Activated CD8-positive, alpha-beta memory T cell treated with anti-CD3 and anti-CD28 coated beads, Interleukin-2, amount 10 ng/mL, durations not matched to agents 7 days and 5 days (primary cell): ENCODE measurements around the gene IFNLR1. TPM values are rescaled to one million over a fixed set of nuclear protein-coding genes. Genes with fewer than 3 reads are reported as not detected.

Experiments used
- ATAC-seq: fragments of 150-1000 bp; cut with Tn5 transposase; one replicate; pipeline ENCODE4 v1.10.0; 2021; ENCODE audit warnings: moderate library complexity
- CTCF ChIA-PET: fragments of 350-600 bp; sonication (Branson Sonifier 250); formaldehyde crosslinking; loops from one replicate; lab custom pipeline; 2021; ENCODE audit warnings: antibody characterized with exemption; lab: Charles Lee
- DNase-seq: peaks from one replicate; pipeline ENCODE4 v3.0.0-alpha.2; 2020
- H3K27ac Mint-ChIP-seq: one replicate; pipeline ENCODE4 v1.8.0; 2021; ENCODE audit warnings: mild to moderate bottlenecking, mixed read lengths
- H3K27me3 Mint-ChIP-seq: one replicate; pipeline ENCODE4 v1.8.0; 2021; ENCODE audit warnings: mixed read lengths
- H3K36me3 Mint-ChIP-seq: one replicate; pipeline ENCODE4 v1.8.0; 2021; ENCODE audit warnings: mild to moderate bottlenecking, mixed read lengths
- H3K4me1 Mint-ChIP-seq: one replicate; pipeline ENCODE4 v1.8.0; 2021; ENCODE audit warnings: mixed read lengths
- H3K4me3 Mint-ChIP-seq: one replicate; pipeline ENCODE4 v1.8.0; 2021; ENCODE audit warnings: mild to moderate bottlenecking, moderate library complexity, mixed read lengths
- H3K9me3 Mint-ChIP-seq: one replicate; pipeline ENCODE4 v1.8.0; 2022; ENCODE audit warnings: low read depth, mixed read lengths
- total RNA-seq, 2 experiments: library from RNA; stranded (reverse); gene quantifications; one replicate each; pipeline ENCODE4 v1.2.3, GENCODE V29; 2021

Gene IFNLR1
- total RNA-seq, 2 experiments from 2014 or later: 6.8 to 6.9 TPM

DNA sequence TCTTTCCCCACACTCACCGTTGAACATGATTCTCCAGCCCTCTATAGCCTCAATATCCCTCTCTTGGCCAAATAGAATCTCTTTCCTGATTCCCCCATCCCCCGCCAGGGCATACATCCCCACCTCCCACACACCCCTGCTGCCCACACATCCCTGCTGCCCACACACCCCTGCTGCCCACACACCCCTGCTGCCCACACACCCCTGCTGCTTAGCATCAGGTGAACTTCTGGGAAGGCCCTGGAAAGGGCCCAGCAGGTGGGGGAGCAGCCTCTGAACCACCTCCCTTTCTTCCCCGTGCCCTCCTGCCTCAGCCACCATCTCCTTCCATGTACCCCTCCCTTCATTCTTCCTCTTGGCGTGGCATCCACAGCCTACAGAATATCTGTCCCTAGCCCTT is 15.9 kb upstream of the IFNLR1 start:
- CTCF ChIA-PET: interaction anchor here (1.2 to 14.7 kb wide), 8 partner anchors 118 to 210 kb away, joined by 3 to 509 read pairs (median 9); partner anchors contain the start of genes GRHL3 and STPG1
- DNase-seq: no peak
- Mint-ChIP-seq H3K27ac (no peak overlapping the region), H3K9me3 (no peaks in the 10 kb centered on the region), H3K36me3 (no peaks in the 10 kb centered on the region), H3K4me3 (no peak overlapping the region), H3K4me1 (peaks cover 23% of the 10 kb centered on the region), H3K27me3 (peaks cover 8% of the 10 kb centered on the region)
- ATAC-seq: no peak

DNA sequence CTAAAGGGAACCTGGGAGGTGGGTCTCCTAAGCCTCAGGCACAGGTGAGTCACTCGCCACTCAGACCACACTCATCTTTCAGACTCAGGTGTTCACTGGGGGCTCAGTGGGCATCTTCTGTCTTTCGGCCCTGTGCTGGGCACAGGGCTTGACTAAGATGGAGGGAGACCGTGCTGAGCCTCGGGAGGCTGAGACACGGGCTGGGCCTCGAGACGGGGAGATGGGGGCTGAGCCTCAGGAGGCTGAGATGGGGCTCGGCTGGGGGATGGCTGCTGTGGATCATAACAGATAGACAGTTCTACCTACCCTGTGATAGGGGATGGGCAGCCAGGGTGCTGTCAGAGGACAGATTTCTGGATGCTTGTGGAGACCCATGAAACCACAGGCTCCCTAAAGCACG is 15.5 kb upstream of the IFNLR1 start:
- Mint-ChIP-seq H3K36me3 (no peaks in the 10 kb centered on the region), H3K9me3 (no peaks in the 10 kb centered on the region)
- ATAC-seq: no peak

GRCh38 chr1:24201941-24202440 is 14.9 kb upstream of the IFNLR1 start:
- peaks cover 23% of the 10 kb centered on the region for H3K4me1 Mint-ChIP-seq
- no peaks in the 10 kb centered on the region for H3K36me3 Mint-ChIP-seq
- H3K4me3 Mint-ChIP-seq: no peak overlapping the region
- CTCF ChIA-PET: interaction anchor here (0.6 to 14.7 kb wide), 36 partner anchors 8 to 630 kb away, joined by 3 to 509 read pairs (median 4); partner anchors contain the start of genes GRHL3, IFNLR1 and STPG1
- H3K27me3 Mint-ChIP-seq: peaks cover 5% of the 10 kb centered on the region
- no peak overlapping the region for H3K27ac Mint-ChIP-seq
- H3K9me3 Mint-ChIP-seq: no peaks in the 10 kb centered on the region
- ATAC-seq (no peak), DNase-seq (peak; percentile 71)

More for the DNA sequence above, 15.5 kb upstream of the IFNLR1 start:
- CTCF ChIA-PET: interaction anchor here (1.0 to 14.7 kb wide), 24 partner anchors 8 to 433 kb away, joined by 3 to 509 read pairs (median 8); partner anchors contain the start of genes GRHL3, IFNLR1 and STPG1
- H3K27ac Mint-ChIP-seq: no peak overlapping the region
- no peak overlapping the region for H3K4me3 Mint-ChIP-seq
- H3K4me1 Mint-ChIP-seq: peaks cover 23% of the 10 kb centered on the region
- no peak for DNase-seq
- peaks cover 4% of the 10 kb centered on the region for H3K27me3 Mint-ChIP-seq

GRCh38 chr1:24199291-24199900 is 12.3 kb upstream of the IFNLR1 start:
- H3K4me3 Mint-ChIP-seq: no peak overlapping the region

GRCh38 chr1:24198766-24199165 is 11.7 kb upstream of the IFNLR1 start:
- H3K27ac Mint-ChIP-seq: no peak overlapping the region
- ATAC-seq (no peak), DNase-seq (no peak)
- H3K27me3 Mint-ChIP-seq: peaks cover 2% of the 10 kb centered on the region
- H3K9me3 Mint-ChIP-seq: no peaks in the 10 kb centered on the region
- H3K4me3 Mint-ChIP-seq: no peak overlapping the region
- no peaks in the 10 kb centered on the region for H3K36me3 Mint-ChIP-seq
- H3K4me1 Mint-ChIP-seq: peaks cover 34% of the 10 kb centered on the region
- CTCF ChIA-PET: interaction anchor here (0.6 to 14.7 kb wide), 40 partner anchors 10 to 1570 kb away, joined by 3 to 509 read pairs (median 6); partner anchors contain the start of genes IFNLR1, NIPAL3 and STPG1

More at GRCh38 chr1:24199291-24199900, 12.3 kb upstream of the IFNLR1 start:
- peaks cover 2% of the 10 kb centered on the region for H3K27me3 Mint-ChIP-seq
- peak overlapping the region; percentile 43 for H3K27ac Mint-ChIP-seq
- H3K9me3 Mint-ChIP-seq: no peaks in the 10 kb centered on the region
- CTCF ChIA-PET: interaction anchor here (0.6 to 14.7 kb wide), 43 partner anchors 11 to 635 kb away, joined by 3 to 509 read pairs (median 5); partner anchors contain the start of genes IFNLR1, NIPAL3 and STPG1
- no peaks in the 10 kb centered on the region for H3K36me3 Mint-ChIP-seq
- DNase-seq: peak; percentile 80
- peak; percentile 80 for ATAC-seq
- H3K4me1 Mint-ChIP-seq: peaks cover 34% of the 10 kb centered on the region

DNA sequence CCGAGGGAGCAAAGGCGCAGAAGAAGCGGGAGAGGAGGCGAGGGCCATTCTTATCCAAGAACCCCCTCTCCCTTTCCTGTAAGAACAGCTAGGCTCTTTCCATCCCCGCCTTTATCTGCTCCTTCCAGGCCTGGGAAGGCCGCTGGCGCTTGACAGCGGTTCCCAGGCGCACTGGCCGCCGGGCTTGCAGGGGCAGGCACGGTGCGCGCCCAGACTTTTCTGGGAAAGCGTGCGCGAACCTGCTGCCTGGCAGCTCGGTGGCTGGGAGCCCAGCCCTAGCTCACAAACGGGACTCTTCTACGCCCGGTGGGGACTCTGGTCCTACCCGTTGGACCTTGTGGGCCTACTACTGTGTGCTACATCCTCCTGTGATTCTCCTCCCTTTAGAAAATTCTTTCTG is 8.8 kb upstream of the IFNLR1 start:
- Mint-ChIP-seq H3K27ac (no peak overlapping the region), H3K4me3 (no peak overlapping the region), H3K27me3 (peaks cover 2% of the 10 kb centered on the region), H3K36me3 (peaks cover 2% of the 10 kb centered on the region), H3K4me1 (peaks cover 44% of the 10 kb centered on the region), H3K9me3 (no peaks in the 10 kb centered on the region)
- ATAC-seq: no peak
- no peak for DNase-seq
- CTCF ChIA-PET: interaction anchor here (6.8 to 14.7 kb wide), 3 partner anchors 45 to 197 kb away, joined by 130 to 509 read pairs (median 137); no protein-coding TSS in a partner anchor

GRCh38 chr1:24195136-24195535 is 8.0 kb upstream of the IFNLR1 start:
- CTCF ChIA-PET: interaction anchor here (1.0 to 14.7 kb wide), 4 partner anchors 45 to 640 kb away, joined by 3 to 509 read pairs (median 49); no protein-coding TSS in a partner anchor

GRCh38 chr1:24193046-24193445 is 6.0 kb upstream of the IFNLR1 start:
- no peak for ATAC-seq
- Mint-ChIP-seq H3K27ac (peak overlapping the region; percentile 92), H3K9me3 (no peaks in the 10 kb centered on the region), H3K4me1 (peaks cover 62% of the 10 kb centered on the region), H3K27me3 (peaks cover 2% of the 10 kb centered on the region), H3K36me3 (peaks cover 2% of the 10 kb centered on the region), H3K4me3 (no peak overlapping the region)
- CTCF ChIA-PET: interaction anchor here (1.3 to 14.7 kb wide), 6 partner anchors 43 to 395 kb away, joined by 3 to 509 read pairs (median 9); no protein-coding TSS in a partner anchor
- no peak for DNase-seq

More at GRCh38 chr1:24195136-24195535, 8.0 kb upstream of the IFNLR1 start:
- Mint-ChIP-seq H3K4me3 (no peak overlapping the region), H3K4me1 (peaks cover 51% of the 10 kb centered on the region), H3K9me3 (no peaks in the 10 kb centered on the region), H3K27me3 (peaks cover 2% of the 10 kb centered on the region), H3K27ac (no peak overlapping the region), H3K36me3 (peaks cover 2% of the 10 kb centered on the region)
- no peak for DNase-seq
- ATAC-seq: no peak

- CTCF ChIA-PET: interaction anchor here (1.3 to 14.7 kb wide), 8 partner anchors 8 to 349 kb away, joined by 3 to 509 read pairs (median 10); partner anchors contain the start of gene NIPAL3
- Mint-ChIP-seq H3K4me3 (no peak overlapping the region), H3K27me3 (no peaks in the 10 kb centered on the region), H3K36me3 (peaks cover 3% of the 10 kb centered on the region), H3K4me1 (peaks cover 68% of the 10 kb centered on the region), H3K9me3 (no peaks in the 10 kb centered on the region), H3K27ac (peak overlapping the region; percentile 92)
- ATAC-seq (peak; percentile 86), DNase-seq (peak; percentile 74)
Observed at GRCh38 chr1:24191860-24192259, 4.8 kb upstream of the IFNLR1 start.

DNA sequence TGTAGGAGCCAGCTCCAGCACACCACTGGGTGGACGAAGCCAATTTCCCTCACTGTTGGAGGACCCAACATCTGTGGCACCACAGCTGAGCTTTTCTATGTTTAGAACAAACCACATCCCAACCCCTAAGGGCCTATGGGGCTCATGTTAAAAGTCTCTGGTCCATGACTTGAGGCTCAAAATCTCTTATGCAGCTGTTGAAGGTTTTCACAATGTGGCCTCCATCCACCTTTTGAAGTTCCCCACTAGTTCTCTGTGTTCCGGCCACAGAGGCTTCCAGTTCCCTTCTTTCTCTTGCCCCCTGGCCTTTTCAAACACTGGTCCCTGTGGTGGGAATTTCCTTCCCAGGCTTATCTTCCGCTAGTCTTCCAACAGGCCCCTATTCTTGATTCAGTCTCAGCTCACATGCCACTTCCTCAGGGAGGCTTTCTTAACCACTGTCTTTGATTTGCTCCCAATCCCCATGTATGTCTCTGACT is 3.9 kb upstream of the IFNLR1 start:
- CTCF ChIA-PET: interaction anchor here (0.8 to 14.7 kb wide), 9 partner anchors 9 to 451 kb away, joined by 3 to 509 read pairs (median 8); partner anchors contain the start of gene NIPAL3
- H3K4me1 Mint-ChIP-seq: peaks cover 74% of the 10 kb centered on the region
- H3K27me3 Mint-ChIP-seq: no peaks in the 10 kb centered on the region
- H3K4me3 Mint-ChIP-seq: no peak overlapping the region
- ATAC-seq (no peak), DNase-seq (peak; percentile 58)
- peaks cover 3% of the 10 kb centered on the region for H3K36me3 Mint-ChIP-seq
- H3K9me3 Mint-ChIP-seq: no peaks in the 10 kb centered on the region
- H3K27ac Mint-ChIP-seq: peak overlapping the region; percentile 92

- peaks cover 3% of the 10 kb centered on the region for H3K36me3 Mint-ChIP-seq
- ATAC-seq: no peak
- H3K27me3 Mint-ChIP-seq: no peaks in the 10 kb centered on the region
- no peaks in the 10 kb centered on the region for H3K9me3 Mint-ChIP-seq
- CTCF ChIA-PET: interaction anchor here (1.3 to 14.7 kb wide), 7 partner anchors 10 to 226 kb away, joined by 3 to 509 read pairs (median 8); partner anchors contain the start of gene NIPAL3
- H3K27ac Mint-ChIP-seq: peak overlapping the region; percentile 92
- H3K4me1 Mint-ChIP-seq: peaks cover 63% of the 10 kb centered on the region
- DNase-seq: no peak
- H3K4me3 Mint-ChIP-seq: no peak overlapping the region
Observed at GRCh38 chr1:24189528-24189927, 2.4 kb upstream of the IFNLR1 start.

- CTCF ChIA-PET: interaction anchor here (2.3 to 10.9 kb wide), 4 partner anchors 13 to 206 kb away, joined by 10 to 98 read pairs (median 57); no protein-coding TSS in a partner anchor
- Mint-ChIP-seq H3K4me1 (peaks cover 44% of the 10 kb centered on the region), H3K36me3 (peaks cover 3% of the 10 kb centered on the region), H3K4me3 (peak overlapping the region; percentile 72), H3K27me3 (no peaks in the 10 kb centered on the region), H3K27ac (no peak overlapping the region), H3K9me3 (no peaks in the 10 kb centered on the region)
- DNase-seq (no peak), ATAC-seq (no peak)
Observed at GRCh38 chr1:24186711-24186992, 437 bp downstream of the IFNLR1 start.
